SK-N-SH treated with all-trans-retinoic acid at 6 μM for 48 hours (cell line): ENCODE results near the gene MOCOS.
A peak's percentile ranks its signal among the peaks of the same experiment; 100 is the strongest.

Experiments used
- ATAC-seq: fragments of 200-7000 bp; cut with Tn5 transposase; 3 replicates; pipeline ENCODE4 v1.9.1; 2020; ENCODE audit warnings: mild to moderate bottlenecking, moderate library complexity
- ARNTL ChIP-seq: fragments of 450-650 bp; formaldehyde crosslinking; IDR thresholded peaks from 2 replicates; pipeline ENCODE4 v1.5.0; 2020; ENCODE audit warnings: low read depth, mild to moderate bottlenecking, moderate library complexity, borderline replicate concordance
- BACH2 ChIP-seq: fragments of 250-450 bp; sonication (Bioruptor Pico); IDR thresholded peaks from 2 replicates; pipeline ENCODE4 v1.9.0; 2021; ENCODE audit warnings: mild to moderate bottlenecking, borderline replicate concordance
- CSDC2 ChIP-seq: fragments of 250-450 bp; sonication (Bioruptor Pico); IDR thresholded peaks from 2 replicates; pipeline ENCODE4 v1.5.0; 2020; ENCODE audit warnings: mild to moderate bottlenecking, moderate library complexity
- ESRRG ChIP-seq: fragments of 250-450 bp; sonication (Bioruptor Pico); IDR thresholded peaks from 2 replicates; pipeline ENCODE4 v1.6.1; 2021; ENCODE audit warnings: mild to moderate bottlenecking
- GLIS3 ChIP-seq: fragments of 250-450 bp; sonication (Bioruptor Pico); IDR thresholded peaks from 2 replicates; pipeline ENCODE4 v1.5.0; 2020; ENCODE audit warnings: mild to moderate bottlenecking, moderate library complexity
- ISL1 ChIP-seq: fragments of 250-450 bp; sonication (Bioruptor Pico); IDR thresholded peaks from 2 replicates; pipeline ENCODE4 v2.1.2; 2022; ENCODE audit warnings: mild to moderate bottlenecking, moderate library complexity
- OSR1 ChIP-seq: fragments of 250-450 bp; sonication (Bioruptor Pico); IDR thresholded peaks from 2 replicates; pipeline ENCODE4 v1.8.0; 2022; ENCODE audit warnings: moderate library complexity, mild to moderate bottlenecking, inconsistent platforms
- PPARA ChIP-seq: fragments of 250-450 bp; sonication (Bioruptor Pico); IDR thresholded peaks from 2 replicates; pipeline ENCODE4 v1.5.0; 2020; ENCODE audit warnings: mild to moderate bottlenecking, borderline replicate concordance
- RARB ChIP-seq: fragments of 250-450 bp; sonication (Bioruptor Pico); IDR thresholded peaks from 2 replicates; pipeline ENCODE4 v1.8.0; 2021; ENCODE audit warnings: mild to moderate bottlenecking, moderate library complexity
- SNAI2 ChIP-seq: fragments of 250-450 bp; sonication (Bioruptor Pico); IDR thresholded peaks from 2 replicates; pipeline ENCODE4 v1.5.0; 2020; ENCODE audit warnings: mild to moderate bottlenecking, moderate library complexity
- TCF4 ChIP-seq: fragments of 250-450 bp; sonication (Bioruptor Pico); IDR thresholded peaks from 2 replicates; pipeline ENCODE4 v1.8.0; 2021; ENCODE audit warnings: mild to moderate bottlenecking, moderate library complexity, borderline replicate concordance
- TOX ChIP-seq: fragments of 250-450 bp; sonication (Bioruptor Pico); IDR thresholded peaks from 2 replicates; pipeline ENCODE4 v1.8.0; 2021; ENCODE audit warnings: mild to moderate bottlenecking, moderate library complexity, borderline replicate concordance
- ZC3H10 ChIP-seq: fragments of 250-450 bp; sonication (Bioruptor Pico); IDR thresholded peaks from 2 replicates; pipeline ENCODE4 v1.5.1; 2021; ENCODE audit warnings: mild to moderate bottlenecking, moderate library complexity
- ZFP3 ChIP-seq: fragments of 250-450 bp; sonication (Bioruptor Pico); IDR thresholded peaks from 2 replicates; pipeline ENCODE4 v1.5.0; 2020; ENCODE audit warnings: mild to moderate bottlenecking, moderate library complexity
- ZFP30 ChIP-seq: fragments of 450-650 bp; formaldehyde crosslinking; IDR thresholded peaks from 2 replicates; pipeline ENCODE4 v1.5.0; 2022; ENCODE audit warnings: mild to moderate bottlenecking, moderate library complexity
- ZNF565 ChIP-seq: fragments of 450-650 bp; formaldehyde crosslinking; conservative IDR thresholded peaks from 2 replicates; pipeline ENCODE4 v1.5.0; 2020; ENCODE audit warnings: low read depth, mild to moderate bottlenecking, moderate library complexity
- ZNF70 ChIP-seq: fragments of 450-650 bp; formaldehyde crosslinking; IDR thresholded peaks from 2 replicates; pipeline ENCODE4 v1.5.0; 2020; ENCODE audit warnings: mild to moderate bottlenecking, moderate library complexity
- ZNF8 ChIP-seq: fragments of 450-650 bp; formaldehyde crosslinking; IDR thresholded peaks from 2 replicates; pipeline ENCODE4 v1.5.0; 2020; ENCODE audit warnings: mild to moderate bottlenecking, moderate library complexity
- TF ChIP-seq, protein P1 (sequence below): fragments of 250-450 bp; sonication (Bioruptor Pico); IDR thresholded peaks from 2 replicates; pipeline ENCODE4 v1.5.0; 2020; ENCODE audit warnings: mild to moderate bottlenecking, moderate library complexity
- TF ChIP-seq, protein P2 (sequence below): fragments of 250-450 bp; sonication (Bioruptor Pico); IDR thresholded peaks from 2 replicates; pipeline ENCODE4 v1.8.0; 2020; ENCODE audit warnings: mild to moderate bottlenecking, moderate library complexity, borderline replicate concordance
- TF ChIP-seq, protein P3 (sequence below): fragments of 250-450 bp; sonication (Bioruptor Pico); IDR thresholded peaks from 2 replicates; pipeline ENCODE4 v1.8.0; 2021; ENCODE audit warnings: low read depth, mild to moderate bottlenecking, moderate library complexity, borderline replicate concordance

MOCOS gene

DNA sequence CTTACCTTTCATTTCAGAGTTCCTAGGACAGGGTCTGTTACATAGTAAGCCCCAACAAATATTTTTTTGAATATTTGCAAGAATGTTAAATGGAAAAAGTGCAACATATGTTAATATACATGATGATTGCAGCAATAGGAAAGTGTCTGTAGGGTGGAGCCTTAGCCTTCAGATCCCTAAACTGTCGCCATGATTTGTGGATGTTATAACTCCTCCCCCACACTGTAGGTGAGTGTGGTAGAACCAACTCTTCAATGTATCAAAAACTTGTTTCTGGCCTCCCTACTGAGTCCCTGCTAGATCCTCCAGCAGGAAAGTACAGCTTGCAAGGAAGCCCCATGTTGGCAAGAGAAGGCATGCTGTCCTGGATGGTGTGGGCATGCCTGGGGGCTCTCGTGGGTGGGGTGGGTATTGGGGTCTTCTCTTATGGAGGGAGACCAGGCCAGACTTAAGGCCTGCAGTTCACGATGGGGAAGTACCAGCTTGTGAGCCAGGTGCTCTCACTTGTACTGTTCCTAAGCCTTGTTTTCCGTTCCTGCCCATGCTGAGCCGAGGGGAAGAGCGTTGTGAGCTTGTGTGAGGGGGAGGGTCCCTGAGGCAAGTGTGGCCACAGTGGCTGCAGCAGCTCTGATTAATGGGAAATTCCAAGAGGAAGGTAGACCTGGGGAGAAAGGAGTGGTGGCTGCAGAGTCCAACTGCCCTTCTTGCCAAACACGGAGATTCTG is 121.6 kb downstream of the MOCOS start:
- ATAC-seq, result peak; percentile 18
- TF ChIP-seq BACH2 (CRISPR knock-in tag), result no peak
- TF ChIP-seq RARB (CRISPR knock-in tag), result no peak

DNA sequence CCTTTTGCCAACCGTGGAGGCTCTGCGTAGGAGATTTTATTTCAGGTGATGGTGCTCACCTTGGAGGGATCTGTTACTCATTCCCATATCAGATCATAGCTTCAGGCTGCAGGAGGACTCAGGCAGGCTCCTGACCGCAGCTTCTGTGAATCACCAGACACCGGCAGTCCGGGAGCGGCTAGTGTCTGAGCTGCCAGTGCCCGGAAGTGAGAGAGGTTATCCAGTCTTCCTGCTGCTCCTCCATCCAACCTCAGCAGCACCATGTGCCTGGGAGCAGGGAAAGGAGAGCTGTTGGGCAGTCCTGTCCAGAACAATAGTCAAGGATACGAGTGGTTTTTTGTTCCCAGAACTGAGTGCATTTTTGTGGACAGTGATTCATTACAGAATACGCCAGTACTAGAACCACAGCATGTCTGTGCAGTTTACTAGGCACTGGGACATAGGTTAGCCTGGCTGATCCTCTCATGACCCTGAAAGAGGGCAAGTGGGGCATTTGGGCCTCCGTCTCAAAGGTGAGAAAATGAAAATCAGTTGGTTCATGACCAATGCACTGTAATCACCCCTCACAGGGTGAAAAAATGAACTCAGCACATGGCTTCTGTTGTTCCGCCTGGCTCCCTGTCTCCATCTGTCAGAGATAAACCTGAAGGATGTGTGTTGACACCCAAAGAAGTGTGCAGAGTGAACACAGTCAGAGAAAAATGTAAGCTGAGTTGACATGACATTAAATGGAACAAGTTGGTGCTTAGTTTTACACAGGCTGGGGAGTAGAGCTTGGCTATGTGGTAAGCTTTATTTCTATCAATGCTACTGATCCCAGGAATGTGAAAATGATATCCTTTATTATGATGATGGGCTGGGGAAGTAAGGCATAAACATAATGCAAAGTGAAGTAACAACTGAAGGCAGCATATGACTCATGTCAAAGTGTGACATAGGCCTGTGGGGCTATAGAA is 122.4 kb downstream of the MOCOS start:
- TF ChIP-seq ESRRG (CRISPR knock-in tag) (peak; percentile 47; the same call in 1 of the 2 replicates), BACH2 (CRISPR knock-in tag) (no peak), ZNF70 (no peak), RARB (CRISPR knock-in tag) (no peak), ISL1 (no peak; the same call in 1 of the 2 replicates), ARNTL (CRISPR knock-in tag) (no peak), ZFP3 (no peak), PPARA (CRISPR knock-in tag) (no peak), SNAI2 (CRISPR knock-in tag) (no peak), ZNF8 (0 out of 2 replicates have a peak, but pooled peaks have one; percentile 6), CSDC2 (0 out of 2 replicates have a peak, but pooled peaks have one; percentile 46), ZFP30 (CRISPR knock-in tag) (no peak), OSR1 (CRISPR knock-in tag) (no peak), TCF4 (CRISPR knock-in tag) (no peak), GLIS3 (CRISPR knock-in tag) (no peak)
- TF ChIP-seq, protein P1, sequence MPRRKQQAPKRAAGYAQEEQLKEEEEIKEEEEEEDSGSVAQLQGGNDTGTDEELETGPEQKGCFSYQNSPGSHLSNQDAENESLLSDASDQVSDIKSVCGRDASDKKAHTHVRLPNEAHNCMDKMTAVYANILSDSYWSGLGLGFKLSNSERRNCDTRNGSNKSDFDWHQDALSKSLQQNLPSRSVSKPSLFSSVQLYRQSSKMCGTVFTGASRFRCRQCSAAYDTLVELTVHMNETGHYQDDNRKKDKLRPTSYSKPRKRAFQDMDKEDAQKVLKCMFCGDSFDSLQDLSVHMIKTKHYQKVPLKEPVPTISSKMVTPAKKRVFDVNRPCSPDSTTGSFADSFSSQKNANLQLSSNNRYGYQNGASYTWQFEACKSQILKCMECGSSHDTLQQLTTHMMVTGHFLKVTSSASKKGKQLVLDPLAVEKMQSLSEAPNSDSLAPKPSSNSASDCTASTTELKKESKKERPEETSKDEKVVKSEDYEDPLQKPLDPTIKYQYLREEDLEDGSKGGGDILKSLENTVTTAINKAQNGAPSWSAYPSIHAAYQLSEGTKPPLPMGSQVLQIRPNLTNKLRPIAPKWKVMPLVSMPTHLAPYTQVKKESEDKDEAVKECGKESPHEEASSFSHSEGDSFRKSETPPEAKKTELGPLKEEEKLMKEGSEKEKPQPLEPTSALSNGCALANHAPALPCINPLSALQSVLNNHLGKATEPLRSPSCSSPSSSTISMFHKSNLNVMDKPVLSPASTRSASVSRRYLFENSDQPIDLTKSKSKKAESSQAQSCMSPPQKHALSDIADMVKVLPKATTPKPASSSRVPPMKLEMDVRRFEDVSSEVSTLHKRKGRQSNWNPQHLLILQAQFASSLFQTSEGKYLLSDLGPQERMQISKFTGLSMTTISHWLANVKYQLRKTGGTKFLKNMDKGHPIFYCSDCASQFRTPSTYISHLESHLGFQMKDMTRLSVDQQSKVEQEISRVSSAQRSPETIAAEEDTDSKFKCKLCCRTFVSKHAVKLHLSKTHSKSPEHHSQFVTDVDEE (CRISPR knock-in tag), result peak; percentile 21; the same call in 1 of the 2 replicates
- TF ChIP-seq, protein P2, sequence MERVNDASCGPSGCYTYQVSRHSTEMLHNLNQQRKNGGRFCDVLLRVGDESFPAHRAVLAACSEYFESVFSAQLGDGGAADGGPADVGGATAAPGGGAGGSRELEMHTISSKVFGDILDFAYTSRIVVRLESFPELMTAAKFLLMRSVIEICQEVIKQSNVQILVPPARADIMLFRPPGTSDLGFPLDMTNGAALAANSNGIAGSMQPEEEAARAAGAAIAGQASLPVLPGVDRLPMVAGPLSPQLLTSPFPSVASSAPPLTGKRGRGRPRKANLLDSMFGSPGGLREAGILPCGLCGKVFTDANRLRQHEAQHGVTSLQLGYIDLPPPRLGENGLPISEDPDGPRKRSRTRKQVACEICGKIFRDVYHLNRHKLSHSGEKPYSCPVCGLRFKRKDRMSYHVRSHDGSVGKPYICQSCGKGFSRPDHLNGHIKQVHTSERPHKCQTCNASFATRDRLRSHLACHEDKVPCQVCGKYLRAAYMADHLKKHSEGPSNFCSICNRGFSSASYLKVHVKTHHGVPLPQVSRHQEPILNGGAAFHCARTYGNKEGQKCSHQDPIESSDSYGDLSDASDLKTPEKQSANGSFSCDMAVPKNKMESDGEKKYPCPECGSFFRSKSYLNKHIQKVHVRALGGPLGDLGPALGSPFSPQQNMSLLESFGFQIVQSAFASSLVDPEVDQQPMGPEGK (CRISPR knock-in tag), result no peak
- TF ChIP-seq, protein P3, sequence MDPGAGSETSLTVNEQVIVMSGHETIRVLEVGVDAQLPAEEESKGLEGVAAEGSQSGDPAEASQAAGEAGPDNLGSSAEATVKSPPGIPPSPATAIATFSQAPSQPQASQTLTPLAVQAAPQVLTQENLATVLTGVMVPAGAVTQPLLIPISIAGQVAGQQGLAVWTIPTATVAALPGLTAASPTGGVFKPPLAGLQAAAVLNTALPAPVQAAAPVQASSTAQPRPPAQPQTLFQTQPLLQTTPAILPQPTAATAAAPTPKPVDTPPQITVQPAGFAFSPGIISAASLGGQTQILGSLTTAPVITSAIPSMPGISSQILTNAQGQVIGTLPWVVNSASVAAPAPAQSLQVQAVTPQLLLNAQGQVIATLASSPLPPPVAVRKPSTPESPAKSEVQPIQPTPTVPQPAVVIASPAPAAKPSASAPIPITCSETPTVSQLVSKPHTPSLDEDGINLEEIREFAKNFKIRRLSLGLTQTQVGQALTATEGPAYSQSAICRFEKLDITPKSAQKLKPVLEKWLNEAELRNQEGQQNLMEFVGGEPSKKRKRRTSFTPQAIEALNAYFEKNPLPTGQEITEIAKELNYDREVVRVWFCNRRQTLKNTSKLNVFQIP (CRISPR knock-in tag), result peak; percentile 50; the same call in 1 of the 2 replicates
- TF ChIP-seq, all 23 proteins: peak for 5
- peak; percentile 95 for ATAC-seq

DNA sequence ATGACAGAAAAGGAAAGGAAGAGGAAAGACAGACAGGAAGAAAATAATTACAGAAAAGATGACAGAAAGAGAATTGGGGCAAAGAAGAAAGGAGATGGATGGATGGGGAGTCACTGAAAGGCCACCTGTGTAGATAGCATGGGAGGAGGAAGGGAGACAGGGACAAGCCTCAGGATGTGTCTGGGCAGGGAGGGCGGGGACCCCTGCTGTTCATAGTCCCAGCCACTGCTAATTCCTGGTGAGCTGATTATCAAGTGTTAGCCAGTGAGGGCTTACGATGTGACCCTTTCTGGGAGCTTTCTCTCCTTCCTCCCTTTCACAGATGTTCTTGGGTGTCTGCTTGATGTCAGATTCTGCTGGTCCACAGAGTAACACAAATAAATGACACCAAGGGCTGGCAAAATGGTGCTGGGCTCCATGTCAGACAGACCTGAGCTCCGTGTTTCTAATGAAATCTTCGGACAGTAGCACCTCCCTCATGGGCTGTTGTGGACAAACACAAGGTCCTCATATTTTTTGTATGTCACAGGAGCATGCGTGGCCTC is 123.8 kb downstream of the MOCOS start:
- TF ChIP-seq SNAI2 (CRISPR knock-in tag) (no peak), GLIS3 (CRISPR knock-in tag) (no peak), ESRRG (CRISPR knock-in tag) (no peak), TCF4 (CRISPR knock-in tag) (no peak), ZNF8 (no peak), CSDC2 (no peak), ZC3H10 (CRISPR knock-in tag) (no peak), RARB (CRISPR knock-in tag) (no peak), ZFP3 (no peak), TOX (no peak), ISL1 (no peak), ZNF565 (CRISPR knock-in tag) (no peak), PPARA (CRISPR knock-in tag) (no peak), ZFP30 (CRISPR knock-in tag) (no peak), ARNTL (CRISPR knock-in tag) (no peak)
- TF ChIP-seq, protein P1 (CRISPR knock-in tag), result no peak
- TF ChIP-seq, protein P2 (CRISPR knock-in tag), result no peak
- no peak for ATAC-seq
